Spleen (tissue), 7 donors: Measurements from ENCODE around the gene CFAP74.

ENCODE experiments used
- CTCF ChIP-seq, 11 experiments: fragments of 200-600 bp in 7 of 11; fragments of 450-650 bp in 4 of 11; sonication (generic) in 4 of 11; IDR thresholded peaks in 8 of 11; conservative IDR thresholded peaks in 3 of 11; 1 replicate in 7 of 11; 2 replicates in 4 of 11; pipeline versions ENCODE4 v1.4.0 to v1.8.0; 2016 to 2021; ENCODE audit warnings: antibody characterized with exemption in 11 of 11, inconsistent platforms in 4 of 11, mild to moderate bottlenecking in 1 of 11
- POLR2A ChIP-seq, 3 donors: fragments of 450-650 bp; IDR thresholded peaks; one replicate each; pipeline ENCODE4 v1.5.1; 2017; ENCODE audit warnings: antibody characterized with exemption in 3 of 3, mild to moderate bottlenecking in 1 of 3
- POLR2AphosphoS5 ChIP-seq, 3 donors: sonication (generic); formaldehyde crosslinking; IDR thresholded peaks; one replicate each; pipeline ENCODE4 v1.5.1; 2017; ENCODE audit warnings: antibody characterized with exemption in 3 of 3
- donor health status: DM: no; HTN: no; CAD: no; lungs with moderate emphysema.
- donor health status: DM: no; HTN: no; CAD: no.
- donor health status: DM: no; HTN: no; CAD: no.

- TF ChIP-seq CTCF (IDR thresholded peaks at IDR 0.05 in 8 of 11, conservative IDR thresholded peaks at IDR 0.05 in 3 of 11) (no peak), POLR2A (IDR thresholded peaks at IDR 0.05) (no peak), POLR2AphosphoS5 (IDR thresholded peaks at IDR 0.05) (no peak)
Observed at GRCh38 chr1:1956586-1957532, 46.7 kb downstream of the CFAP74 start.
